Heart right ventricle (tissue), 16 donors: ENCODE measurements around the gene PHLDA3. TPM values are rescaled to one million over a fixed set of nuclear protein-coding genes. Genes with fewer than 3 reads are reported as not detected.

Source experiments
- ATAC-seq, 8 donors: fragments of 200-7000 bp; cut with Tn5 transposase; one replicate each; pipeline ENCODE4 v1.9.1; 2020; ENCODE audit warnings: mild to moderate bottlenecking in 8 of 8, moderate library complexity in 8 of 8, moderate number of reproducible peaks in 1 of 8
- DNase-seq, 2 donors: peaks; one replicate each; pipeline ENCODE4 v3.0.0-alpha.2; 2020
- H3K27ac ChIP-seq, 10 donors: fragments of 200-600 bp; sonication (generic) in 2 of 10; one replicate each; pipeline versions ENCODE4 v1.5.0 to v1.8.0; 2020 to 2022; ENCODE audit warnings: mild to moderate bottlenecking in 3 of 10
- H3K27me3 ChIP-seq, 7 donors: fragments of 200-600 bp; one replicate each; pipeline ENCODE4 v1.8.0; 2021 to 2022; ENCODE audit warnings: mild to moderate bottlenecking in 2 of 7
- H3K36me3 ChIP-seq, 9 donors: fragments of 200-600 bp; sonication (generic) in 1 of 9; one replicate each; pipeline versions ENCODE4 v1.5.0 to v1.8.0; 2020 to 2022; ENCODE audit warnings: mild to moderate bottlenecking in 2 of 9
- H3K4me1 ChIP-seq, 9 donors: fragments of 200-600 bp; sonication (generic) in 1 of 9; one replicate each; pipeline versions ENCODE4 v1.5.0 to v1.8.0; 2020 to 2022; ENCODE audit warnings: mild to moderate bottlenecking in 4 of 9
- H3K4me3 ChIP-seq, 10 donors: fragments of 200-600 bp; sonication (generic) in 2 of 10; one replicate each; pipeline versions ENCODE4 v1.5.0 to v1.8.0; 2020 to 2022; ENCODE audit warnings: mild to moderate bottlenecking in 7 of 10, moderate library complexity in 2 of 10
- H3K9me3 ChIP-seq, 11 donors: fragments of 200-600 bp in 10 of 11; sonication (generic) in 2 of 11; one replicate each; pipeline versions ENCODE4 v1.5.0 to v1.8.0; 2013 to 2022; ENCODE audit warnings: mild to moderate bottlenecking in 2 of 11, control low read depth in 1 of 11, moderate library complexity in 1 of 11
- WGBS, 2 donors: extraction: QIAGEN DNeasy Blood & Tissue Kit; methylation state at CpG; one replicate each; pipeline ENCODE4 v1.1.7; 2013; ENCODE audit warnings: inconsistent platforms in 1 of 2; 5-methylcytosine and 5-hydroxymethylcytosine counted together
- intact Hi-C, 10 donors: fragments of 100-400 bp; cut with DNase I; formaldehyde crosslinking; loops; one replicate each; pipeline versions ENCODE4 v1.11.1 to v1.14.2; 2022
- polyA plus RNA-seq, 2 donors: library from polyadenylated mRNA; stranded (reverse); fragments of 200-250 nt; gene quantifications; one replicate each; pipeline ENCODE4 v1.2.3, GENCODE V29; 2013
- total RNA-seq, 10 donors: library from RNA; stranded (reverse); fragmentation: NEBNext Ultra II Directional in 3 of 10; extraction: Animal tissue kit (Norgen Biotek cat#: 25700) in 3 of 10; gene quantifications; one replicate each; pipeline versions ENCODE4 v1.2.1 to v1.2.4, GENCODE V29; 2021 to 2023
- TF ChIP-seq, protein P1 (sequence below), 9 donors: fragments of 200-600 bp; sonication (generic) in 2 of 9; IDR thresholded peaks; one replicate each; pipeline versions ENCODE4 v1.5.0 to v1.8.0; 2021 to 2022; ENCODE audit warnings: antibody characterized with exemption in 9 of 9, mild to moderate bottlenecking in 5 of 9, moderate library complexity in 1 of 9
- donor health status: Arrhythmogenic right ventricular cardiomyopathy.
- donor health status: ischemic (EF 13 %, LVEDD 7.1; RV severe dilation, severe dysfunction).
- donor health status: healthy with polysubstance abuse.
- donor health status: DM: no; HTN: yes; CAD: no.
- donor health status: DM: no; HTN: no; CAD: no.
- donor health status: ischemic (EF 25% LVEDD 6.9; RV normal size, moderate dysfunction).
- donor health status: ischemic (EF 25% LVEDD 5.7; RV mildly dilated, moderate dysfunction).
- donor health status: healthy.
- donor health status: DM: yes; HTN: yes; CAD: no.
- donor health status: Ischemic cardiomyopathy.
- donor health status: ischemic (EF 35%, LVEDD 5.7; RV mildly dilated, moderate dysfunction).
- donor health status: nonischemic (EF 11% LVEDD 7.7; RV severe dilation, severe dysfunction).
- donor health status: DM: yes; HTN: yes; CAD: no.
- donor health status: PGD.
- donor health status: ischemic (EF 29% LVEDD 5.4; RV normal size, mild dysfunction).
- donor health status: nonischemic (EF 23%, LVEDD 6.1; RV moderate dilation, normal function).

The PHLDA3 gene
- total and polyA plus RNA-seq, 12 donors: 14.4 to 40.0 (median 23.6) TPM

GRCh38 chr1:201491896-201492511 lies 23.0 kb upstream of the PHLDA3 start:
- H3K36me3 ChIP-seq: peaks cover 0 to 81% (median 5%) of the 10 kb centered on the region in 9 donors
- ATAC-seq (peak in 1 of 8 donors; percentile 16), DNase-seq (peak in 1 of 2 donors; percentile 35)
- peak overlapping the region in 9 of 10 donors; percentile 5 to 82 (median 31) for H3K27ac ChIP-seq
- TF ChIP-seq, protein P1, sequence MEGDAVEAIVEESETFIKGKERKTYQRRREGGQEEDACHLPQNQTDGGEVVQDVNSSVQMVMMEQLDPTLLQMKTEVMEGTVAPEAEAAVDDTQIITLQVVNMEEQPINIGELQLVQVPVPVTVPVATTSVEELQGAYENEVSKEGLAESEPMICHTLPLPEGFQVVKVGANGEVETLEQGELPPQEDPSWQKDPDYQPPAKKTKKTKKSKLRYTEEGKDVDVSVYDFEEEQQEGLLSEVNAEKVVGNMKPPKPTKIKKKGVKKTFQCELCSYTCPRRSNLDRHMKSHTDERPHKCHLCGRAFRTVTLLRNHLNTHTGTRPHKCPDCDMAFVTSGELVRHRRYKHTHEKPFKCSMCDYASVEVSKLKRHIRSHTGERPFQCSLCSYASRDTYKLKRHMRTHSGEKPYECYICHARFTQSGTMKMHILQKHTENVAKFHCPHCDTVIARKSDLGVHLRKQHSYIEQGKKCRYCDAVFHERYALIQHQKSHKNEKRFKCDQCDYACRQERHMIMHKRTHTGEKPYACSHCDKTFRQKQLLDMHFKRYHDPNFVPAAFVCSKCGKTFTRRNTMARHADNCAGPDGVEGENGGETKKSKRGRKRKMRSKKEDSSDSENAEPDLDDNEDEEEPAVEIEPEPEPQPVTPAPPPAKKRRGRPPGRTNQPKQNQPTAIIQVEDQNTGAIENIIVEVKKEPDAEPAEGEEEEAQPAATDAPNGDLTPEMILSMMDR (IDR thresholded peaks at IDR 0.05): no peak
- peaks cover 18 to 98% (median 86%) of the 10 kb centered on the region in 9 donors for H3K4me1 ChIP-seq
- no peaks in the 10 kb centered on the region for H3K9me3 ChIP-seq
- intact Hi-C loops: no loop called here
- H3K27me3 ChIP-seq: no peaks in the 10 kb centered on the region
- H3K4me3 ChIP-seq: no peak overlapping the region
- 53 to 56% methylated on average over 3 of the region's 3 CpGs for WGBS, 2 donors

DNA sequence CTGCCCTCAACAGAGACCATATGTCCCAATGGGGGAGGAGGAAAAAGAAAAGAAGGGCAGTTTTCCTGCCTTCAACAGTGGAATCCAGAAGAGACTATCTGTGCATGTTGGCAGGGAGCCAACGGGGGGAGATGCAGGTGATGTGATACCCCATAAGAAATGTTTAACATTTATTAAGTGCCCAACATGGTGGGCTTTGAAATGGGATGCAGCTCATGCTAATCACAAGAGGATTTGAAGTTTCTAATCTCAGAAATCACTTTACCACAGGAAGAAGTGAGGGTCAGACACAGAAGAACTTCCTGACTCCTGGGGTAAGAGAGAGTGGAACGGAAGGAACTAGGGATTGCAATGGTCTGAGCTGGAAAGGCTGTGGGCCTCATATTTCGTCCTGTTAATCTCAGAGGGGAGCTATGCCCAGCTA lies 21.7 kb upstream of the PHLDA3 start:
- H3K9me3 ChIP-seq: no peaks in the 10 kb centered on the region
- no peak overlapping the region for H3K4me3 ChIP-seq
- 35 to 44% methylated on average over 3 of the region's 3 CpGs for WGBS, 2 donors
- TF ChIP-seq, protein P1 (IDR thresholded peaks at IDR 0.05): no peak
- intact Hi-C loops: no loop called here
- peak overlapping the region in 4 of 10 donors; percentile 20 to 74 (median 36) for H3K27ac ChIP-seq
- peaks cover 18 to 93% (median 83%) of the 10 kb centered on the region in 9 donors for H3K4me1 ChIP-seq
- peaks cover 0 to 88% (median 5%) of the 10 kb centered on the region in 9 donors for H3K36me3 ChIP-seq
- ATAC-seq (no peak), DNase-seq (no peak)
- no peaks in the 10 kb centered on the region for H3K27me3 ChIP-seq

- Histone ChIP-seq H3K27ac (peak overlapping the region in 6 of 10 donors; percentile 8 to 74 (median 43)), H3K9me3 (no peaks in the 10 kb centered on the region), H3K4me1 (peaks cover 9 to 87% (median 73%) of the 10 kb centered on the region in 9 donors), H3K4me3 (no peak overlapping the region), H3K36me3 (peaks cover 0 to 88% (median 10%) of the 10 kb centered on the region in 9 donors), H3K27me3 (no peaks in the 10 kb centered on the region)
- WGBS, 2 donors: 90 to 93% methylated on average over 6 of the region's 6 CpGs
- DNase-seq (no peak), ATAC-seq (no peak)
- intact Hi-C loops: no loop called here
- TF ChIP-seq, protein P1 (IDR thresholded peaks at IDR 0.05): no peak
Measured at GRCh38 chr1:201489643-201490261, 20.8 kb upstream of the PHLDA3 start.

GRCh38 chr1:201488830-201489589 lies 20.0 kb upstream of the PHLDA3 start:
- H3K27ac ChIP-seq: peak overlapping the region in 6 of 10 donors; percentile 8 to 74 (median 43)
- intact Hi-C loops: no loop called here
- H3K36me3 ChIP-seq: peaks cover 0 to 88% (median 15%) of the 10 kb centered on the region in 9 donors
- no peaks in the 10 kb centered on the region for H3K9me3 ChIP-seq
- 73 to 86% methylated on average over 12 of the region's 12 CpGs for WGBS, 2 donors
- DNase-seq (peak; percentile 23 to 52), ATAC-seq (peak in 3 of 8 donors; percentile 16 to 50 (median 20))
- peaks cover 4 to 79% (median 66%) of the 10 kb centered on the region in 9 donors for H3K4me1 ChIP-seq
- no peaks in the 10 kb centered on the region for H3K27me3 ChIP-seq
- TF ChIP-seq, protein P1 (IDR thresholded peaks at IDR 0.05): no peak
- H3K4me3 ChIP-seq: no peak overlapping the region
